C4-2B (cell line): ENCODE measurements around the gene PLA2G2D.
A peak's percentile ranks its signal among the peaks of the same experiment; 100 is the strongest.

Source experiments
- H3K27ac ChIP-seq: fragments of 450-650 bp; 2 replicates; pipeline ENCODE4 v1.5.1; 2017
- ZFX ChIP-seq: fragments of 450-650 bp; IDR thresholded peaks from 2 replicates; pipeline ENCODE4 v1.6.1; 2017
- TF ChIP-seq, protein P1 (sequence below): fragments of 450-650 bp; conservative IDR thresholded peaks from 2 replicates; pipeline ENCODE4 v1.5.1; 2017; ENCODE audit warnings: mild to moderate bottlenecking

Gene PLA2G2D

DNA sequence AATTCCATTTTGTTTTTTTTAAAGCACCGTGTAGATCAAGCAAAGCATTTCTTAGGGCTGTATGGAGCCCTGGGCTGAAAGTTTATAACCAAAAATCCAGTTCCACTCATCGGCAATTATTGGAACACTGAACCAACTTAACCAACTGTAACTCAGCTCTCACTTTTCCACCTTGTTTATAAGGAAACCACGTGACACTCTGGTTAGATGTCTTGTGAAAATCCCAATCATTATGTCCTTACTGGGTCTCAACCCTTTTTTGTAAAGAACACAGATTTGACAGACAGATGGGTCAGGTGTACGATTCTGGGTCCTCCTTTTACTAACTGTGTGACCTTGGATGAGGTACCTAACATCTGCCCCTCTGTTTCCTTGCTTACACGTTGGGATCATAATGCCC lies 43.1 kb downstream of the PLA2G2D start:
- TF ChIP-seq, protein P1, sequence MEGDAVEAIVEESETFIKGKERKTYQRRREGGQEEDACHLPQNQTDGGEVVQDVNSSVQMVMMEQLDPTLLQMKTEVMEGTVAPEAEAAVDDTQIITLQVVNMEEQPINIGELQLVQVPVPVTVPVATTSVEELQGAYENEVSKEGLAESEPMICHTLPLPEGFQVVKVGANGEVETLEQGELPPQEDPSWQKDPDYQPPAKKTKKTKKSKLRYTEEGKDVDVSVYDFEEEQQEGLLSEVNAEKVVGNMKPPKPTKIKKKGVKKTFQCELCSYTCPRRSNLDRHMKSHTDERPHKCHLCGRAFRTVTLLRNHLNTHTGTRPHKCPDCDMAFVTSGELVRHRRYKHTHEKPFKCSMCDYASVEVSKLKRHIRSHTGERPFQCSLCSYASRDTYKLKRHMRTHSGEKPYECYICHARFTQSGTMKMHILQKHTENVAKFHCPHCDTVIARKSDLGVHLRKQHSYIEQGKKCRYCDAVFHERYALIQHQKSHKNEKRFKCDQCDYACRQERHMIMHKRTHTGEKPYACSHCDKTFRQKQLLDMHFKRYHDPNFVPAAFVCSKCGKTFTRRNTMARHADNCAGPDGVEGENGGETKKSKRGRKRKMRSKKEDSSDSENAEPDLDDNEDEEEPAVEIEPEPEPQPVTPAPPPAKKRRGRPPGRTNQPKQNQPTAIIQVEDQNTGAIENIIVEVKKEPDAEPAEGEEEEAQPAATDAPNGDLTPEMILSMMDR = no peak
- no peak for TF ChIP-seq ZFX
- no peak overlapping the region for H3K27ac ChIP-seq

DNA sequence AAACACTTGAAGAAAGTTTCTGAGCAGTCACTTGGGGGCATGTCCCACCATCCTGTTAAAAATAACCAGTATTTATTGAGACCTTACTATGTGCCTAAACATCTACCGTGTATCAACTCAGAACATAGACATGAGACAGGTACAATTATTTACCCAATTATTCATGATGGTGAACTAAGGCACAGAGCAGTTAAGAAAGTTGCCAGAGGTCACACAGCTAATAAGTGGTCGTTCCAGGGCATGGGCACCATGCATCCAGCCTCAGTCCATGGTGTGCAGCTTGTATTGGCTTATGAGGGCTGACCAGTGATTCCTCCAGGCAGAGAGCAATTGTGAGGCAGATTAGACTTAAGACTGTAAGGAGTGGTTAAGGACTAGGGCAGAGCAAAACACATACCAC lies 44.0 kb downstream of the PLA2G2D start:
- no peak overlapping the region for H3K27ac ChIP-seq
- TF ChIP-seq ZFX = no peak
- TF ChIP-seq, protein P1 = no peak

DNA sequence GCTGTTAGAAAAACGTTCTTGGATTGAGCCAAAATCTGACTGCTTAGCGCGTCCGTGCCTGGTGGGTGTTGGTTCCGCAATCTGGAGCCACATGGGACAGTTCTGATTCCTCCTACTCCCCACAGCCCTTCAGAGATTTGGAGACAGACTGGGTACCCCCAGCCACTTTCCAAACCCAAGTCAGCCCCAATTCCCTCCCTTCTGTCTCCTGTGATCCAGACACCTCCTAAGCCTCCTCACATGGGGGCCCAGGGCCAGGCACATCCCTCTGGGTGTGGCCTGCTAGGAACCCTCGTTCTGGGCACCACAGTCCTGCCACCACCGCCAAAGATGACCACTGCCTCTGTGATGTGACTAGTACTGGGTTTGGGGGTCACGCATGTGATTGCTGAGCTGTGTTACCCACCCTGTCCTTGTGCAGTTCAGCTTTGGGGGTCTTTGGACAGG lies 44.6 kb downstream of the PLA2G2D start:
- TF ChIP-seq, protein P1 = no peak
- no peak for TF ChIP-seq ZFX
- no peak overlapping the region for H3K27ac ChIP-seq

DNA sequence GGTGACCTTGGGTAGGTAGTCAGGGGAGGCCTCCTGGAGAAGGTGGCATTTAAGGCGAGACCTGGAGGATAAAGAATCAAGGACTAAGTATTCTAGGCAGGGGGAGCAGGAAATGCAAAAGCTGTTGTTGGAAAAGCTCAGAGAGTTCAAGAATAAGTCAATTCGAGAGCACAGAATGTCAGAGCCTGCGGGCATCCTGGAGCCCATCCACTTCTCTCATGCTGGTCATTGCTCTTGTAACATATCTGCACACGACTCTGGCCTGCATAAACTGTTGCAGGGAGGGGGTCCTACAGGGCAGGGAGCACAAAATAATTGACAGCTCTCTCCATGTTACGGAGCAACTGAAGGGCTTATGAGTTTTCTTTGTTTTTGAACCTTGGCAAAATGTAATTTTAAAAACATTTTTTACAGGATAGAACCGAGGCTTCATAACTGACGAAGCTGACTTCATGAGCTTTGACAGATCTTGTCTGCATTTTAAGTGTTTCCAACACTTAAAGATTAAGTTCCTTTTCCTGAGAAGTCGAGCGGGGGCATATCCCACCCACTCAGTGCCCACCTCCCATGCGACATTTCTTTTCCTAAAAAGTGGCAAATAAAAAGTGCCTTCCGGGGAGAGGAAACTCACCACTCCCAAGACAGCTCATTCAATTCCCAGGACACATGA lies 45.1 kb downstream of the PLA2G2D start:
- TF ChIP-seq, protein P1 = no peak
- TF ChIP-seq ZFX = no peak
- 0 out of 2 replicates have a peak overlapping the region, but pooled peaks have one; percentile 2 for H3K27ac ChIP-seq

DNA sequence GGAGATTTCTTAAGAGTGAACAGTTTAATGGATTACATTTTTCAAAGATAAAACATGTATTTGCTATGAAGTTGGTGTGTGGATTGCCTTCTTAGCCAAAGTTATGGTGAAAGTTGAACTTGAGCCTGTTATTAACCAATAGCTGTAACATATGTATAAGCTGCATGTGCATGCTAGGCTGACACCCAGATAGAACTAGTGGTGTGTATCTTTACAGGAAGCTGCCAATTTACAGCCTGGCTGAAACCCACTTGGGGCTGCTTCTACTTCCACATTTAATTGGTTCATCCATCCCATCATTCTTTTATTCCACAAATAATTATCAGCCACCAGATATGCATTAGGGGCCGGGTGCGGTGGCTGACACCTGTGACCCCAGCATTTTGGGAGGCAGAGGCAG lies 46.1 kb downstream of the PLA2G2D start:
- H3K27ac ChIP-seq = no peak overlapping the region
- no peak for TF ChIP-seq ZFX
- TF ChIP-seq, protein P1 = no peak

DNA sequence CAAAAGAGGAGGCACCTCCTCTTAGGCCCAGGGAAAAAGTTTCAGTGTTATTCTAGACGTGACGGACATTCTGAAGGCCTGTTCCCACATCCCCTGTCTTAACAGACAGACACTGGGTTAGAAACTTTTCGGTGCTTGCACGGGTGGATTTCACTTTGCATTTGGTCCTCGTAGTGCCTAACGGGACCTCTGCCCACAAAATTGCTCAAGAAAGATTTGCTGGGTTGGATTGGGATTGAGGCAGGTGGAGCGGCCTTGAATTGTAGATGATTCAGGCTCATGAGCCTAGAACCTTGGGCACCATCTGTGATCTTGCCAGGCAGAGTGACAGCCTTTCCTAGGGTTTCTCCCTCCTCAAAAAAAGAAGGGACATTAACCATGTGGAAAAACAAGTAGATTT lies 46.6 kb downstream of the PLA2G2D start:
- no peak for TF ChIP-seq ZFX
- TF ChIP-seq, protein P1 = no peak
- no peak overlapping the region for H3K27ac ChIP-seq

DNA sequence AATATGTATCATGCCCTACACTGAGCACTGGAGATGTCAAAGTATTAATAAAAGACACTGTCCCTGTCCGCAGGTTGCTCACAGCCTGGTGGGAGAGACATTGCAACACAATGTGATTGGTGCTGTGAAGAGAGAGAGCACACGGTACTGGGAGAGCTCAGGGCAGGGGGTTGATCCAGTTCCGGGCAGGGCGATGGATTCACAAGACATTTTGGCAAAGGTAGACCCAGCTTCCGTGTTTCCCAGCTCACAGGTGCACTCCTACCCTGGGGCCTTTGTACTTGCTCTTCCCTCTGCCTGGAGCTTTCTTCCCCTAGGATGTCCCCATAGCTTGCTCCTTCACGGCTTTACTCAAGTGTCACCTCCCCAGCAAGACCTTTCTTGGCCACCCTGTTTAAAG lies 47.9 kb downstream of the PLA2G2D start:
- no peak overlapping the region for H3K27ac ChIP-seq
- TF ChIP-seq ZFX = no peak
- TF ChIP-seq, protein P1 = no peak
